GM12865 (cell line): ENCODE measurements around the gene RGS21.

Source experiments
- DNase-seq: peaks from one replicate; pipeline ENCODE4 v3.0.0; 2010; ENCODE audit warnings: low read depth
- H3K4me3 ChIP-seq: 2 replicates; pipeline ENCODE4 v1.5.1; 2011; ENCODE audit warnings: mild to moderate bottlenecking, low read depth, low read length, control low read depth
- TF ChIP-seq, protein P1 (sequence below): IDR thresholded peaks from 2 replicates; pipeline ENCODE4 v1.5.1; 2011; ENCODE audit warnings: low read length, control low read depth, low read depth, inconsistent platforms; ENCODE audit not compliant: insufficient read depth; ENCODE audit errors: missing control alignments

The RGS21 gene

GRCh38 chr1:192375306-192375705 lies 58.5 kb downstream of the RGS21 start:
- no peak overlapping the region for H3K4me3 ChIP-seq
- no peak for DNase-seq
- TF ChIP-seq, protein P1, sequence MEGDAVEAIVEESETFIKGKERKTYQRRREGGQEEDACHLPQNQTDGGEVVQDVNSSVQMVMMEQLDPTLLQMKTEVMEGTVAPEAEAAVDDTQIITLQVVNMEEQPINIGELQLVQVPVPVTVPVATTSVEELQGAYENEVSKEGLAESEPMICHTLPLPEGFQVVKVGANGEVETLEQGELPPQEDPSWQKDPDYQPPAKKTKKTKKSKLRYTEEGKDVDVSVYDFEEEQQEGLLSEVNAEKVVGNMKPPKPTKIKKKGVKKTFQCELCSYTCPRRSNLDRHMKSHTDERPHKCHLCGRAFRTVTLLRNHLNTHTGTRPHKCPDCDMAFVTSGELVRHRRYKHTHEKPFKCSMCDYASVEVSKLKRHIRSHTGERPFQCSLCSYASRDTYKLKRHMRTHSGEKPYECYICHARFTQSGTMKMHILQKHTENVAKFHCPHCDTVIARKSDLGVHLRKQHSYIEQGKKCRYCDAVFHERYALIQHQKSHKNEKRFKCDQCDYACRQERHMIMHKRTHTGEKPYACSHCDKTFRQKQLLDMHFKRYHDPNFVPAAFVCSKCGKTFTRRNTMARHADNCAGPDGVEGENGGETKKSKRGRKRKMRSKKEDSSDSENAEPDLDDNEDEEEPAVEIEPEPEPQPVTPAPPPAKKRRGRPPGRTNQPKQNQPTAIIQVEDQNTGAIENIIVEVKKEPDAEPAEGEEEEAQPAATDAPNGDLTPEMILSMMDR: no peak

DNA sequence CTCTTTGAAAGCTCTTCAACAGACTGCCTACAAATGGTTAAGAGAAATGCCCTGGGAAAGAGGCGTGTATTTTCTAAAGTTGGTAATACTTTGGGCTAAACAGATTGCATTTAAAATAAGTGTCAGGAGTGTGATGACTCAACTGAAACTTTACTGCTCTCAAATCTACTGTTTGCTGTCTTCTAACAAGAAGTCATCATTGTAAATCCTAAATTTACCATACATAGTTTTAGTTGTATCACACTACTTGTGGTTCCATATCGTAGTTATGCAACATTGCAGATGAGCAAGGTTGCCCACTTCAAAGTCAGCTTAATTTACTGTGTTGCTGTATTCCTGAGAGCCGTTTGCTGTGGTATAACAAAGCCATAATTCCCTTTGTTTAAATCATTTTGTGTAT lies 59.6 kb downstream of the RGS21 start:
- no peak overlapping the region for H3K4me3 ChIP-seq
- no peak for DNase-seq
- TF ChIP-seq, protein P1: no peak

GRCh38 chr1:192378276-192378675 lies 61.5 kb downstream of the RGS21 start:
- no peak for DNase-seq
- TF ChIP-seq, protein P1: no peak
- H3K4me3 ChIP-seq: no peak overlapping the region

GRCh38 chr1:192378878-192379277 lies 62.1 kb downstream of the RGS21 start:
- no peak overlapping the region for H3K4me3 ChIP-seq
- no peak for DNase-seq
- TF ChIP-seq, protein P1: no peak

GRCh38 chr1:192379554-192379953 lies 62.8 kb downstream of the RGS21 start:
- H3K4me3 ChIP-seq: no peak overlapping the region
- DNase-seq: no peak
- TF ChIP-seq, protein P1: no peak

- no peak for DNase-seq
- H3K4me3 ChIP-seq: no peak overlapping the region
- TF ChIP-seq, protein P1: no peak
Observed at GRCh38 chr1:192382758-192383157, 66.0 kb downstream of the RGS21 start.

GRCh38 chr1:192386051-192386650 lies 69.4 kb downstream of the RGS21 start:
- DNase-seq: no peak
- no peak overlapping the region for H3K4me3 ChIP-seq
- TF ChIP-seq, protein P1: no peak
